ENCODE data around the gene SLC30A1.

Gene SLC30A1

GRCh38 chr1:211607754-211608473, 29.0 kb upstream of the SLC30A1 start:
- no peak for FAIRE-seq

GRCh38 chr1:211606914-211607753, 28.2 kb upstream of the SLC30A1 start:
- no peak for FAIRE-seq

GRCh38 chr1:211606332-211606913, 27.5 kb upstream of the SLC30A1 start:
- no peak for FAIRE-seq

GRCh38 chr1:211605603-211606331, 26.8 kb upstream of the SLC30A1 start:
- FAIRE-seq: no peak

- no peak for FAIRE-seq
These were observed 26.1 kb upstream of the SLC30A1 start for GRCh38 chr1:211605034-211605433.

- no peak for FAIRE-seq
These were observed 25.6 kb upstream of the SLC30A1 start for GRCh38 chr1:211604548-211604947.

GRCh38 chr1:211603713-211604112, 24.8 kb upstream of the SLC30A1 start:
- no peak for FAIRE-seq

GRCh38 chr1:211603191-211603701, 24.3 kb upstream of the SLC30A1 start:
- no peak for FAIRE-seq

- FAIRE-seq: no peak
These were observed 23.2 kb upstream of the SLC30A1 start for GRCh38 chr1:211601982-211602670.

GRCh38 chr1:211601159-211601558, 22.2 kb upstream of the SLC30A1 start:
- FAIRE-seq: no peak

- no peak for FAIRE-seq
These were observed 20.3 kb upstream of the SLC30A1 start for GRCh38 chr1:211599250-211599649.

GRCh38 chr1:211598514-211598913, 19.6 kb upstream of the SLC30A1 start:
- FAIRE-seq: no peak

GRCh38 chr1:211596418-211597181, 17.6 kb upstream of the SLC30A1 start:
- no peak for FAIRE-seq

GRCh38 chr1:211595419-211595818, 16.5 kb upstream of the SLC30A1 start:
- FAIRE-seq: no peak

- no peak for FAIRE-seq
These were observed 13.1 kb upstream of the SLC30A1 start for GRCh38 chr1:211591980-211592493.

GRCh38 chr1:211589782-211590721, 11.1 kb upstream of the SLC30A1 start:
- FAIRE-seq: no peak

GRCh38 chr1:211588711-211589110, 9.8 kb upstream of the SLC30A1 start:
- FAIRE-seq: no peak

- no peak for FAIRE-seq
These were observed 8.2 kb upstream of the SLC30A1 start for GRCh38 chr1:211587123-211587522.

GRCh38 chr1:211586538-211586937, 7.6 kb upstream of the SLC30A1 start:
- no peak for FAIRE-seq

Measured in TTC549 (cell line).